Measurements from ENCODE around the gene MS4A18.
A peak's percentile ranks its signal among the peaks of the same experiment; 100 is the strongest.
"Not testable (repeated sequence)": the region's sequence is repeated elsewhere in the genome, so short reads cannot be mapped to it uniquely, and the experiment has no call there.

MS4A18 gene

DNA sequence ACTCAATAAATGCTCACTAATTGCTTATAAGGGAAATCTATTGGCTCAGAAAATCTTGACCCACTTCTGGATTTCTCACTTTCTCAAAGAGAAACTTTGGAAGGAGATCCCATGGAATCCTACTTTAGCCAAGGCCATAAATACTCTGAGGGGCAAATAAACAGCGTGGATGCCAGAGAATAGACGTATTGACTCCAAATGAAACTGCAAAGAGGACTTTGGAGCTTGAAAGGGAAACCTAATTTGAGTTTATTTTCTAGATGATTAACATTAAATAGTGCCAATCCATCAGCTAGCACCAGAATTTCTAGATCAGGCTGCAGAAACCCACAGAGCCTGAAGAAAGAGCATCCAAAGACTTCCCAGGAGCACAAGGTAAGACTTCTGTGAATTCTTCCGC, at the start of gene MS4A18:
Gene MS4A18 (plus strand): TSS at position 301 of the 400 bp plus-strand sequence.
- Mint-ChIP-seq H3K27ac (no peak within 1 kb of the TSS), H3K9me3 (no peaks in the 10 kb centered on the region), H3K27me3 (peaks cover 18% of the 10 kb centered on the region), H3K36me3 (no peaks in the 10 kb centered on the region), H3K4me3 (no peak within 1 kb of the TSS), H3K4me1 (no peaks in the 10 kb centered on the region)
- ATAC-seq: no peak

DNA sequence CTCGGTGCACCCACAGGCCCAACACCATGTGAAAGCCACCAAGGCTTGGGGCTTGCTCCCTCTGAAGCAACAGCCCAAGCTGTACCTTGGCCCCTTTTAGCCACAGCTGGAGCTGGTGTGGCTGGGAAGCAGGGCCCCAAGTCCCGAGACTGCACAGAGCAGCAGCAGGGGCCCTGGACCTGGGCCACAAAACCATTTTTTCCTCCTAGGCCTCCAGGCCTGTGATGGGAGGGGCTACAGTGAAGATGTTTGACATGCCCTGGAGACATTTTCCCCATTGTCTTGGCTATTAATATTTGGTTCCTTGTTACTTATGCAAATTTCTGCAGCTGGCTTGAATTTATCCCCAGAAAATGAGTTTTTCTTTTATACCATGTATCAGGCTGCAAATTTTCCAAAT, 46.3 kb upstream of the MS4A18 start:
- peaks cover 24% of the 10 kb centered on the region for H3K9me3 Mint-ChIP-seq
- H3K27me3 Mint-ChIP-seq, H3K4me3 Mint-ChIP-seq, ATAC-seq, H3K4me1 Mint-ChIP-seq, H3K27ac Mint-ChIP-seq, H3K36me3 Mint-ChIP-seq: not testable (repeated sequence)

DNA sequence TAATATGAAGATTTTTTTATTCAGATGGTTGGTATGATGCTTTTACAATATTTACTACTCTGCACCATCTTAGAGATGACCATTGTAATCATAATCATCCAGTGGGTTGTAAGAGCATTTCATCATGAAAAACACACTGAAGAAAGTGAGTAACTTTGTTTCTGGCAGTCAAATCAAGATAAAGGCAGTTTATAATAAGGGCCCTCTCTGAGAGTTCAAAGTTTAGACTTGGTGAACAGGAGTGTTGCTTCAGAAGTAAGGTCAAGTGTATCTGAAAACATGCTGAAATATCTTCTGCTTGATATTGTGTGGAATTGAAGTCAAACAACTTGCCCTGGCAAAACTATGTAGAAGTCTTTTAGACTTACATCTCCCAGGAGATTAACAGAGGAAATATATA, 44.6 kb upstream of the MS4A18 start:
- H3K36me3 Mint-ChIP-seq: peaks cover 9% of the 10 kb centered on the region
- peaks cover 17% of the 10 kb centered on the region for H3K4me1 Mint-ChIP-seq
- no peak overlapping the region for H3K27ac Mint-ChIP-seq
- peaks cover 24% of the 10 kb centered on the region for H3K9me3 Mint-ChIP-seq
- ATAC-seq: no peak
- H3K27me3 Mint-ChIP-seq: no peaks in the 10 kb centered on the region
- no peak overlapping the region for H3K4me3 Mint-ChIP-seq

DNA sequence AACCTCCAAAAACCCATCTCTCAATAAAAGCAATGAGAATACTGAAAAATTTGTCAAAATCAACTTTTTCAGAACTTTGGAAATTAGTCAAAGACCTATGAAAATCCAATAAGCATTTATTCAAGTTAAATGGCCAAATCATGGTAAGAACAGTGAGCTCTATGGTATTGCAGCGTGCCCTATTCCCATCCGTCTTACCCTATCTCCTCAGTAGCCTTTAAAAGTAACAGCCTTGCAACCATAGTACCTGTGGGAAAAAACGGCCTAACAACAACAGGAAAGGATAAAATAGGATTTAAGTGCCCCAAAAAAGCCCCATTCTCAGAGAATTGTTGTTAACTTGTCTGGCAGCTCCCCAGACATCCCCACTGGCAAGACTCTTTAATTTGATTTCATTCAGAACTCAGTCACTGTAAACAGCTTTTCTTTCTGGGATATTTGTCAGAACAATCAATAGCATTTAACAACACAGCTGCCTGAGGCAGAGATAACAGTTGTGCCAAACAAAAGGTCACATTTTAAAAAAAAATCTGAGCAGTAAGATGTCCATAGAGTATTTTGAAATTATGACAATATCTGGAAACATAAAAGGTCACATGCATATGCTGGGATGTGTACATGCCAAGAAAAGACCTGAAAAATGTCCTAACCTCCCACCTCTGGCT, 43.9 kb upstream of the MS4A18 start:
- ATAC-seq: no peak
- no peaks in the 10 kb centered on the region for H3K27me3 Mint-ChIP-seq
- H3K4me1 Mint-ChIP-seq: peaks cover 20% of the 10 kb centered on the region
- peaks cover 9% of the 10 kb centered on the region for H3K36me3 Mint-ChIP-seq
- no peak overlapping the region for H3K4me3 Mint-ChIP-seq
- H3K9me3 Mint-ChIP-seq: peaks cover 24% of the 10 kb centered on the region
- H3K27ac Mint-ChIP-seq: no peak overlapping the region

DNA sequence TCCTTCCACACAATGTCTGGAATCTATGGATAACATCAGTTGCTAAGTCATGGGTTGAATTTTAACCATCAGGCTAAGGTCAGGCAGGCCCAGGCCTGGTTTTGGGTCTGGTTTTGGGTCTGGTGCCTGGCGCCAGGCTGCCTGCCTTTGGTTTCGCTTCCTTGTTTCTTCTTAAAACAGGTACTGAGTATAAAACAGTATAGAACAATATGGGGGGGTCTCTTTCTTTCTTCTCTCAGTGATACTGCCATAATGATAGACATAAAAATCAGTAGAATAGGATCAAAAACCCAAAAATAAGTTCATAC, 40.0 kb upstream of the MS4A18 start:
- H3K27ac Mint-ChIP-seq: peak overlapping the region; percentile 89
- not testable (repeated sequence) for H3K9me3 Mint-ChIP-seq

DNA sequence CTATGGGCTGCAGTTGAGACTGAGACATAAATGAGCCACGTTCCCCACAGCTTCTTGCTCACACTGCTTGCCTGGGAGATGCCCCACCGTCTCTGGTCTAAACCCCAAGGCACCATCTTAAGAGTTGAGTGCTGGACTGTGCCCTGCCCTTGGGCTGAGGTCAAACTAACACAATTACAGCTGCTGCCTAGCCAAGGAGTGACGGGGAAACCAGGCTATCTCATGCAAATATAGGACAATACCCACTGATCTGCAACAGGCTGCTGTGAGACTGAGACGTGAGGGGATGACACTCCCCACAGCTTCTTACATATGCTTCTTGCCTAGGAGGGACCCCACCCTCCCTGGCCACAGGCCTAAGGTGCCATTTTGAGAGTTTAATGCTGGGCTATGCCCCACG, 32.9 kb upstream of the MS4A18 start:
- no peak for ATAC-seq
- no peak overlapping the region for H3K4me3 Mint-ChIP-seq
- H3K36me3 Mint-ChIP-seq: no peaks in the 10 kb centered on the region
- peaks cover 4% of the 10 kb centered on the region for H3K9me3 Mint-ChIP-seq
- no peak overlapping the region for H3K27ac Mint-ChIP-seq
- H3K27me3 Mint-ChIP-seq: peaks cover 16% of the 10 kb centered on the region
- H3K4me1 Mint-ChIP-seq: no peaks in the 10 kb centered on the region

More for the DNA sequence above, 40.0 kb upstream of the MS4A18 start:
- H3K36me3 Mint-ChIP-seq, H3K27me3 Mint-ChIP-seq, H3K4me3 Mint-ChIP-seq: not testable (repeated sequence)
- peak; percentile 80 for ATAC-seq
- H3K4me1 Mint-ChIP-seq: peaks cover 20% of the 10 kb centered on the region

DNA sequence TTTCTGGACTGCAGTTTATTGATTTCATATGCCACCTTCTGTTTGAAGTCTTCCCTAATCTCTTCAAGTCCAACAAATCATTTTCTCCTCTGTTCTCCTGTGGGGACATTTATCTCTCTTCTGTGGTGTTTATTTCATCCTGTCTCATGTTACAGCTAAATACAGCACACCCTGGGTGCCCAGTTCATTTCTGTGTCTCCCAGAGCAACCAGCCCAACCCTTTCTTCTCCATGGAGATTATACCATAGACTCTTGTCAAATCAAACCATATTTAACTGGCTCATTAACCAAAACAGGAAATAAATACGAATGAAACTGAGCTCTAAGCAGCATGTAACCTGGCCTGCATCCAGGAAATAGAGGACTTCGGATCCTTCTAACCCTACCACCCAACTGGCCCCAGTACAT, 25.2 kb upstream of the MS4A18 start, which contains the start of gene MS4A8:
Gene MS4A8 (plus strand): TSS at position 329 of the 408 bp plus-strand sequence. CDS start 1,249 bp downstream, outside the sequence.
- H3K36me3 Mint-ChIP-seq: no peaks in the 10 kb centered on the region
- ATAC-seq: no peak
- no peaks in the 10 kb centered on the region for H3K27me3 Mint-ChIP-seq
- peaks cover 4% of the 10 kb centered on the region for H3K9me3 Mint-ChIP-seq
- no peak within 1 kb of the TSS for H3K27ac Mint-ChIP-seq
- no peak within 1 kb of the TSS for H3K4me3 Mint-ChIP-seq
- H3K4me1 Mint-ChIP-seq: no peaks in the 10 kb centered on the region

DNA sequence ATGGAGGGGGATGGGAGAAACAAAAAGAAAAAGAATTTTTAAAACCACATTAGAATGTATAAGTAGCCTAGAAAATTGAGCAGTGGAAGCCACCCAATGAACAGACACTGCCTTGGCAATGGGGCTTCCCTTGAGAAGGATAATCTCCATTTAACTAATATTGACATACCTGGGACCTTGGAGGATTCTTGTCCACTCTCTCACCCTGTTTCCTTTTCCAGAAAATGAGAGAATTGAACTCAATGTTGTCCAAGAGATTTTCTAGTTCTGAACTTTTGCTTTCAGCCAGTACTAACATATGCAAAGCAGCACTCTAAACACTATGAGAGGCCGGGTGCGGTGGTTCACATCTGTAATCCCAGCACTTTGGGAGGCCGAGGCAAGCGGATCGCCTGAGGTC, 24.6 kb upstream of the MS4A18 start:
- no peaks in the 10 kb centered on the region for H3K4me1 Mint-ChIP-seq
- no peaks in the 10 kb centered on the region for H3K27me3 Mint-ChIP-seq
- no peaks in the 10 kb centered on the region for H3K36me3 Mint-ChIP-seq
- peaks cover 4% of the 10 kb centered on the region for H3K9me3 Mint-ChIP-seq
- no peak for ATAC-seq
- no peak overlapping the region for H3K4me3 Mint-ChIP-seq
- no peak overlapping the region for H3K27ac Mint-ChIP-seq

DNA sequence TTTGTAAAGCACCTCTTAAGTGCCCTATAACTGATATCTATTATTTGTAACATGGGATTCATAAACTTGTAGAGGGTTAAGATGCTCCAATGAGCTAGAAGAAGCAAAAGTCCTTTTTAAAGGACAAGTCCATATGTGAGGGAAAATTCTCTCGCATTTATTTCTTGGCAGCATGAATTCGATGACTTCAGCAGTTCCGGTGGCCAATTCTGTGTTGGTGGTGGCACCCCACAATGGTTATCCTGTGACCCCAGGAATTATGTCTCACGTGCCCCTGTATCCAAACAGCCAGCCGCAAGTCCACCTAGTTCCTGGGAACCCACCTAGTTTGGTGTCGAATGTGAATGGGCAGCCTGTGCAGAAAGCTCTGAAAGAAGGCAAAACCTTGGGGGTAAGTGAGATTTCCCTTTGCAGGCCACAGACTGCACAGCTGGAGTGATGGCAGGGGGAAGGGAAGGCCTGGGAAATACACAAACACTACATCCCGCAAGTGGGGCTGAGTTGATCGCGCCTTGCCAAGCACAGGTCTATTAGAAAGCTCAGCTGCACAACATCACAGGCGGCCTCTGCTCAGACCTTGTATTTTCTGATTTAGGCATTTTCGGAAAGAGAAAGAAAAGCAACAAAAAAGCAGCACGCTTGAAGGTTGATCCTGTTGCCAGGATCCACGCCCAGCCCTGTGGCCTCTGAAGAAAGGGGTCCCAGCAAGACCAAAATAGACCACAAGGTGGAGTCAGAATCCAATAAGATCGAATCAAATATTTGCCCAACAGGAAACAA, 23.6 kb upstream of the MS4A18 start:
- no peaks in the 10 kb centered on the region for H3K27me3 Mint-ChIP-seq
- no peak overlapping the region for H3K4me3 Mint-ChIP-seq
- H3K36me3 Mint-ChIP-seq: no peaks in the 10 kb centered on the region
- no peak overlapping the region for H3K27ac Mint-ChIP-seq
- H3K9me3 Mint-ChIP-seq: no peaks in the 10 kb centered on the region
- H3K4me1 Mint-ChIP-seq: no peaks in the 10 kb centered on the region
- ATAC-seq: no peak

DNA sequence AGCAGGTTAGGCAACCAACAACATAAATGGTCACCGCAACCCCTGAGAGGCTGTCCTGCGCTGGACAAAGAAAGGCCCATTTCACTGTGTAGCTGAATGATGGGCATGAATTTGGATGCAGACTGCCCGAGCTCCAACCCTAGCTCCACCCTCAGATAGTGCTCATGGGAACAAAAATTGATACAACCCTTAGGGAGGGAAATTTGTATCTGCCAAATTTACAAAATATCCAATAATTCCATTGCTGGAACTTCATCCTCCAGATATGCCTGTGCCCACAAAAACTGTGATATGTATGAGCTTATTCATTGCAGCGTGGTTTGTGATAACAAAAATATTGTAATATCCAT, 23.1 kb upstream of the MS4A18 start:
- Mint-ChIP-seq H3K36me3 (no peaks in the 10 kb centered on the region), H3K27ac (no peak overlapping the region), H3K9me3 (no peaks in the 10 kb centered on the region), H3K4me1 (no peaks in the 10 kb centered on the region), H3K27me3 (no peaks in the 10 kb centered on the region), H3K4me3 (no peak overlapping the region)
- ATAC-seq: no peak

DNA sequence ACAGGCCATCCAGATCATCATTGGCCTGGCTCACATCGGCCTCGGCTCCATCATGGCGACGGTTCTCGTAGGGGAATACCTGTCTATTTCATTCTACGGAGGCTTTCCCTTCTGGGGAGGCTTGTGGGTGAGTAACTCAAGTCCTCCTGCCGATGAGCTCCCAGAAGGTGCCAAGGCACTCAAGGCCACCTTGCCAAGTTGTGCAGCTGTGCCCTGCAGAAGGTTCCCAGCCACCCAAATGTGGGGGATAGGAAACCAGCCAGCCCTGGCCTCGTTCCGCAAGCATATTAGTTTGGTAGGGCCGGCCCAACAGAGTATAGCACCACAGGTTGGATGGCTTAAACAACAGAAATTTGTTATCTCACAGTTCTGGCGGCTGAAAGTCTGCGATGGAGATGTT, 21.1 kb upstream of the MS4A18 start:
- H3K36me3 Mint-ChIP-seq: no peaks in the 10 kb centered on the region
- H3K27ac Mint-ChIP-seq: no peak overlapping the region
- H3K4me3 Mint-ChIP-seq: no peak overlapping the region
- no peaks in the 10 kb centered on the region for H3K27me3 Mint-ChIP-seq
- no peaks in the 10 kb centered on the region for H3K4me1 Mint-ChIP-seq
- ATAC-seq: no peak
- no peaks in the 10 kb centered on the region for H3K9me3 Mint-ChIP-seq

DNA sequence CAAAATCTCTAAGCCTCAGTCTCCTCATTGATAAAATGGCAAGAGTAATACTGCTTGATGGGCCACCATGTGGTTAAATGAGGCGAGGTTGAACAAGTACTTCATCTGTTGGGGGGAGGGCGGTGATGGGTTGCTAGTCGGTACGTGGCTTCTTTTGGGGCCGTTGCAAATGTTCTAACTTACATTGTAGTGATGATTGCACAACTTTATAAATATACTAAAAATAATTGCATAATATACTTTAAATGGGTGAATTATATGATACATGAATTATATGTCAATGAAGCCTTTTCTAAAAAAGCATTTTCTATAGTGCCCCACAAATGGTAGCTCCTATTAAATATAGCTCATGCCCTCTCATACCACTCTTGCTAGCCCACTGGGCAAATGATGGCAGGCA, 18.6 kb upstream of the MS4A18 start:
- Mint-ChIP-seq H3K27me3 (no peaks in the 10 kb centered on the region), H3K9me3 (no peaks in the 10 kb centered on the region), H3K27ac (no peak overlapping the region), H3K4me1 (no peaks in the 10 kb centered on the region), H3K4me3 (no peak overlapping the region), H3K36me3 (no peaks in the 10 kb centered on the region)
- no peak for ATAC-seq

DNA sequence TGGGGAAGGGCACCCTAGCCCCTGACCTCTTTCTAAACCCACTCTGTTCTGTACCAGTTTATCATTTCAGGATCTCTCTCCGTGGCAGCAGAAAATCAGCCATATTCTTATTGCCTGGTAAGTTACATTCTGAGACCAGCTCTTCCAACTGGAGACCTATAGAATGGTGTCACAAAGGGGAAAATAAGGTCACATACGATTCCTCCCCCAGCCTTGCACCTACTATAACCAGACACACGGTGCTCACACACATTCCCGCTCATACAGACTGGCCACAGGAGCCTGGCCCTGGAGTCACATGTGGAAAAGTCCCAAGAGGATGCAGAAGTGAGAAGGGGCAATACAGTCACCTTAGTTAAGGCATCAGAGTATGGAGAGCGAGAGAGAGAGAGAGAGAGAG, 17.6 kb upstream of the MS4A18 start:
- ATAC-seq: no peak
- Mint-ChIP-seq H3K36me3 (no peaks in the 10 kb centered on the region), H3K9me3 (no peaks in the 10 kb centered on the region), H3K4me3 (no peak overlapping the region), H3K27me3 (no peaks in the 10 kb centered on the region), H3K27ac (no peak overlapping the region), H3K4me1 (no peaks in the 10 kb centered on the region)

DNA sequence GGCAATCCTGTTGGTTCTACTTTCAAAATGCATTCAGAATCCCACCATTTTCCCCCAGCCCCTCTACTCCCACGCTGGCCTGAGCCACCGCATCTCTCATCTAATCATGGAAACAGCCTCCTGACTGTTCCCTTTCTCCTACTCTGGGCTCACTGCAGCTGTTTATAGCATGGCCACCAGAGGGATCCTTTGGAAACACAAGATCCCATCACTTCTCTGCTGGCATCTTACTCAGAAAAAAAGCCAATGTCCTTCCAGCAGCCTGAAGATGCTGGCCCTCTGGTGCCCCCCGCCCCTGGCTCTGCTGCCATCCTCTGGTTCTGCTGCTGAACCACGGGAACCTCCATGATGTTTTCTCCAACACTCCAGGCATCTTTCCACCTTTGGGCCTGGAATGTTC, 14.0 kb upstream of the MS4A18 start:
- Mint-ChIP-seq H3K4me3 (no peak overlapping the region), H3K36me3 (no peaks in the 10 kb centered on the region), H3K9me3 (no peaks in the 10 kb centered on the region), H3K27me3 (peaks cover 9% of the 10 kb centered on the region), H3K27ac (no peak overlapping the region), H3K4me1 (no peaks in the 10 kb centered on the region)
- no peak for ATAC-seq

DNA sequence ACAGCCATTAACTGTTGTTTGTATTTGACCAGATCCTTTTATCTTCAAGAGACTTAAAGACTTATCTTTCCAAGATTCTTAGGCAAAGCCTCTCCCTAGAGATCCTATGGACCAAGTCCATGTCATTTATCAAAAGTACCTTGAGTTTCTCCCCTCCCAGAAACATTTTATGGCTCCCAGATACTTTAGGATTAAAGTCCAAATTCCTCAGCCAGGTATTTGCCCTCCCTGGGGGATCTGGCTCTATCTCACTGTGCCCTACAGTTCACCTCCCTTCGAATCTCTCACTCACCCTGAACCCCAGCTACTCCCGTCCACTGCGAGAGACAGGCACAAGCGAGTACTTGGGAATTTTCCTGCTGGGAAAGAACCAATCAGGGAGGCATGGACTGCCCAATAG, 13.2 kb upstream of the MS4A18 start:
- no peak overlapping the region for H3K27ac Mint-ChIP-seq
- H3K9me3 Mint-ChIP-seq: no peaks in the 10 kb centered on the region
- H3K36me3 Mint-ChIP-seq: no peaks in the 10 kb centered on the region
- peaks cover 9% of the 10 kb centered on the region for H3K27me3 Mint-ChIP-seq
- H3K4me3 Mint-ChIP-seq: no peak overlapping the region
- no peaks in the 10 kb centered on the region for H3K4me1 Mint-ChIP-seq
- ATAC-seq: no peak

DNA sequence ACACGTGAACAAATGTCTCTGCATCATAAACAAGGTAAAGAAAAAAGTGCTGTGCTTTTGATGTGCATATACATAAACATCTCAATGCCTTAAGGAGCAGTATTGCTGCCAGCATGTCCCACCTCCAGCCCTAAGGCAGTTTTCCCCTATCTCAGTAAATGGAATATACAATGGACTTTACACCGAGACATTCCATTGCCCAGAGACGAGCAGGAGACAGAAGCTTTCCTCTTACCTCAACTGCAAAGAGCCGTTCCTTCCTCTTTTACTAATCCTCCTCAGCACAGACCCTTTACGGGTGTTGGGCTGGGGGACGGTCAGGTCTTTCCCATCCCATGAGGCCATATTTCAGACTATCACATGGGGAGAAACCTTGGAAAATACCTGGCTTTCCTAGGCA, 11.1 kb upstream of the MS4A18 start:
- not testable (repeated sequence) for ATAC-seq, H3K9me3 Mint-ChIP-seq, H3K27ac Mint-ChIP-seq, H3K4me1 Mint-ChIP-seq, H3K4me3 Mint-ChIP-seq, H3K36me3 Mint-ChIP-seq
- peaks cover 16% of the 10 kb centered on the region for H3K27me3 Mint-ChIP-seq

All from stimulated activated memory B cell treated with anti-CD40 and anti-IgM and Interleukin-4, amounts not matched to agents 10 μg/mL and 1 μg/mL and 100 μg/mL, for 72 hours (primary cell).